Effector memory CD4-positive, alpha-beta T cell (primary cell): Measurements from ENCODE around the gene GIMAP4.
"Not testable (repeated sequence)": the region's sequence is repeated elsewhere in the genome, so short reads cannot be mapped to it uniquely, and the experiment has no call there.

Source experiments
- DNase-seq, 3 donors: peaks; one replicate each; pipeline ENCODE4 v3.0.0-alpha.2; 2020
- H3K27ac ChIP-seq: 2 replicates; pipeline ENCODE4 v1.7.0; 2013; ENCODE audit warnings: mild to moderate bottlenecking, low read length, moderate library complexity; ENCODE audit not compliant: insufficient read depth, poor library complexity, severe bottlenecking
- H3K27me3 ChIP-seq: replicated peaks from 2 replicates; pipeline ENCODE4 v1.7.0; 2013; ENCODE audit warnings: mild to moderate bottlenecking, low read length; ENCODE audit not compliant: insufficient read depth, control insufficient read depth, poor library complexity, severe bottlenecking
- H3K36me3 ChIP-seq: 2 replicates; pipeline ENCODE4 v1.7.0; 2013; ENCODE audit warnings: mild to moderate bottlenecking, low read length, moderate library complexity; ENCODE audit not compliant: control insufficient read depth, insufficient read depth
- H3K4me1 ChIP-seq: 2 replicates; pipeline ENCODE4 v1.7.0; 2013; ENCODE audit warnings: low read length, mild to moderate bottlenecking; ENCODE audit not compliant: control insufficient read depth, insufficient read depth, poor library complexity, severe bottlenecking
- H3K4me3 ChIP-seq: 2 replicates; pipeline ENCODE4 v1.7.0; 2013; ENCODE audit warnings: low read length, low read depth, mild to moderate bottlenecking; ENCODE audit not compliant: insufficient read depth, poor library complexity, severe bottlenecking
- H3K9me3 ChIP-seq: 2 replicates; pipeline ENCODE4 v1.7.0; 2013; ENCODE audit warnings: mild to moderate bottlenecking, low read length, moderate library complexity; ENCODE audit not compliant: control insufficient read depth
- total RNA-seq, 3 donors: gene quantifications; one replicate each; lab custom pipeline; 2026; lab: John Stamatoyannopoulos, UW

GIMAP4 gene
- 91.0 to 116 (median 116) reads per million in 3 donors for total RNA-seq

DNA sequence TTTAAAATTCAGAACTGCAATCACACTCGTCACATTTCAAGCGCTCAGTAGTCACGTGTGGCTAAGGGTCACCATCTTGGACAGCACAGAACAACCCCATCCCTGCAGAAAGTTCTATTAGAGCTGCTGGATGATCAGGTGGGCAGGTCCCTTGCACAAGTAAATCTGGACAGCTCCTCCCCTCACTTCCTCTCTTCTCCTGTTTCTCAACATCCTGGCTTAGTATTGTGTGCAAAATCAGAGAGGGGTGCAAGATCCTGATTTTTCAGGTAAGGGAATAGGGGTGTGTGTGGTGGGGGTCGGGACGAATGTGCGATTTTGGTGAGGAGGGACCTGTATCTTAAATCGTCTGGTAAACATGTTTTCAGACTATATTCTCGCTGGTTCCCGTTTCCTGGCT, at the start of gene GIMAP4:
Gene GIMAP4 (plus strand): TSS at position 222 of the 400 bp plus-strand sequence. CDS start 2,512 bp downstream, outside the sequence.
- H3K9me3 ChIP-seq: peaks cover 19% of the 10 kb centered on the region
- H3K27ac ChIP-seq: peak within 1 kb of the TSS; percentile 75
- peaks cover 27% of the 10 kb centered on the region for H3K36me3 ChIP-seq
- no peaks in the 10 kb centered on the region for H3K27me3 ChIP-seq
- H3K4me3 ChIP-seq: peak within 1 kb of the TSS; percentile 80
- no peak for DNase-seq
- H3K4me1 ChIP-seq: peaks cover 42% of the 10 kb centered on the region

DNA sequence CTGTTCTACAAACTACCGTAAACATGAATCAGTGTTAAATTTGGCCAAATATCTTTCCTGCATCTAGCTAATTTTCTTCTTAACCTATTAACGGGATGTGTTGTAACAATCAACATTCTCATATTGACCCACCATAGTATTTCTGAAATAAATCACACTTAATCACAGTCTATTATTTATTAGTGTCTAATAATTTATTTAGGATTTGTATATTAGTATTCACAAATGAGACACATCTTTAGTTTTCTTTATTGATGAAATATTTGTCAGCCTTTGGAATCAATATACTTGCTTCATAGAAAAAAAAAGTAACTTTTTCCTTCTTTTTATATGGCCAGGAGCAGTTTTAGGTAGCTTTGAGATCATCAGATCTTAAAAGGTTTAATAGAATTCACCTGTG, 47.9 kb upstream of the GIMAP4 start:
- peaks cover 3% of the 10 kb centered on the region for H3K4me1 ChIP-seq
- H3K27ac ChIP-seq: peak overlapping the region; percentile 85
- no peak for DNase-seq
- H3K27me3 ChIP-seq: no peaks in the 10 kb centered on the region
- peak overlapping the region; percentile 92 for H3K4me3 ChIP-seq
- peaks cover 29% of the 10 kb centered on the region for H3K36me3 ChIP-seq
- H3K9me3 ChIP-seq: no peaks in the 10 kb centered on the region

DNA sequence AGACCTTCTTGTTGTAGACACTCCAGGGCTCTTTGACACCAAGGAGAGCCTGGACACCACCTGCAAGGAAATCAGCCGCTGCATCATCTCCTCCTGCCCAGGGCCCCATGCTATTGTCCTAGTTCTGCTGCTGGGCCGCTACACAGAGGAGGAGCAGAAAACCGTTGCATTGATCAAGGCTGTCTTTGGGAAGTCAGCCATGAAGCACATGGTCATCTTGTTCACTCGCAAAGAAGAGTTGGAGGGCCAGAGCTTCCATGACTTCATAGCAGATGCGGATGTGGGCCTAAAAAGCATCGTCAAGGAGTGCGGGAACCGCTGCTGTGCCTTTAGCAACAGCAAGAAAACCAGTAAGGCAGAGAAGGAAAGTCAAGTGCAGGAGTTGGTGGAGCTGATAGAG, 47.0 kb upstream of the GIMAP4 start:
- peaks cover 29% of the 10 kb centered on the region for H3K36me3 ChIP-seq
- H3K27me3 ChIP-seq: no peaks in the 10 kb centered on the region
- H3K4me1 ChIP-seq: peaks cover 3% of the 10 kb centered on the region
- no peaks in the 10 kb centered on the region for H3K9me3 ChIP-seq
- peak overlapping the region; percentile 92 for H3K4me3 ChIP-seq
- DNase-seq: no peak
- peak overlapping the region; percentile 85 for H3K27ac ChIP-seq

DNA sequence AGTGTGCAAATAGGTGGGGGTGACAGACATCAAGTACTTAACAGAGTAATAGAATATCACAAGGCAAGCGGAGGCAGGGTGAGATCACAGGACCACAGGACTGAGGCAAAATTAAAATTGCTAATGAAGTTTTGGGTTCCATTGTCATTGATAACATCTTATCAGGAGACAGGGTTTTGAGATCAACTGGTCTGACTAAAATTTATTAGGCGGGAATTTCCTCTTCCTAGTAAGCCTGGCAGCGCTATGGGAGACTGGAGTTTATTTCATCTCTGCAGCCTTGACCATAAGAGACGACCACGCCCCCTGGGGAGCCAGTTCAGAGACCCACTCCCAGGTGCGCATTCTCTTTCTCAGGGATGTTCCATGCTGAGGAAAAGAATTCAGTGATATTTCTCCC, 44.3 kb upstream of the GIMAP4 start:
- Histone ChIP-seq H3K27ac (peak overlapping the region; percentile 6), H3K36me3 (peaks cover 26% of the 10 kb centered on the region)
- H3K9me3 ChIP-seq, DNase-seq, H3K27me3 ChIP-seq, H3K4me3 ChIP-seq, H3K4me1 ChIP-seq: not testable (repeated sequence)

DNA sequence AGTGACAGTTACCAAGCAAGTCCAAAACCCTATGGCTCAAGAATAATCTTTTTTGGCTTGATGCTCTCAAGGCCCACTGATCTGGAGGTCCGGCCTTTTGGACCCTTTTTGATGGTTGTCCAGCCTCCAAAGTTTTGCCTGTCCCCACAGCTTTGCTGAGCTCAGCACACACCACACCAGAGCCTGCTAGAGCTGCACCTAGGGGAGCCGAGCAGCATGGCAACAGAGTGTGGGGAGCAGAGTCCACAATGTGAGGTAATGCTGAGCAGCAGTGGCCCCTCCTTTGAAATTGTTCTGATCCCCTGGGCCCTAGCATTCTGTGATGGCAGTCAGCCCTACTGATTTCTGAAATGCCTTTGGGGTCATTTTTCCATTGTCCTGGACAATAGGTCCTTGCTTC, 43.2 kb upstream of the GIMAP4 start:
- Histone ChIP-seq H3K4me3 (no peak overlapping the region), H3K27ac (no peak overlapping the region), H3K36me3 (peaks cover 22% of the 10 kb centered on the region), H3K9me3 (no peaks in the 10 kb centered on the region), H3K4me1 (peaks cover 3% of the 10 kb centered on the region), H3K27me3 (no peaks in the 10 kb centered on the region)
- no peak for DNase-seq

DNA sequence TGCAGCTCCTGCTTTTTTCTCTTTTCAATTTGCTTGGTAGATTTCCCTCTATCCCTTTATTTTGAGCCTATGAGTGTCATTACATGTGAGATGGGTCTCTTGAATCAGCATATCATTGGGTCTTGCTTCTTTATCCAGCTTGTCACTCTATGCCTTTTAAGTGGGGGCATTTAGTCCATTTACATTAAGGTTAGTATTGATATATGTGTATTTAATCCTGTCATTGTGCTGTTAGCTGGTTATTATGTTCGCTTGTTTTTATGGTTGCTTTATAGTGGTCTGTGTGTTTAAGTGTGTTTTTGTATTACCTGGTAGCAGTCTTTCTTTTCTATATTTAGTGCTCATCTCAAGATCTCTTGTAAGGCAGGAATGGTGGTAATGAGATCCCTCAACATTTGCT, 35.5 kb upstream of the GIMAP4 start:
- Histone ChIP-seq H3K27me3 (no peaks in the 10 kb centered on the region), H3K4me3 (no peak overlapping the region), H3K4me1 (no peaks in the 10 kb centered on the region), H3K27ac (no peak overlapping the region), H3K36me3 (no peaks in the 10 kb centered on the region), H3K9me3 (peaks cover 10% of the 10 kb centered on the region)
- DNase-seq: no peak

DNA sequence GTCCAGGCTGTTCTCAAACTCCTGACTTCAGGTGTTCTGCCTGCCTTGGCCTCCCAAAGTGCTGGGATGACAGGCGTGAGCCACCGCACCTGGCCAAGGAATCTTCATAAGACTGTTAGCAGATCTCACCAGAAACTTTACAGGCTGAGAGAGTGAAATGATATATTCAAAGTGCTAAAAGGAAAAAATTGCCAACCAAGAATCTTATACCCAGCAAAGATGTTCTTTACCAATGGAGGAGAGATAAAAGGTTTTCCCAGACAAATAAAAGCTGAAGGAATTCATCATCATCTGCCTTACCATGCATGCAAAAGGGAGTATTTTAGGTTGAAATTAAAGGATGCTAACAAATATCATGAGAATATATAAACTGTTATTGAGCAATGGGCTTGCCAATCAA, 28.9 kb upstream of the GIMAP4 start:
- H3K27ac ChIP-seq: no peak overlapping the region
- H3K4me3 ChIP-seq: no peak overlapping the region
- H3K36me3 ChIP-seq: no peaks in the 10 kb centered on the region
- no peaks in the 10 kb centered on the region for H3K27me3 ChIP-seq
- H3K4me1 ChIP-seq: no peaks in the 10 kb centered on the region
- peaks cover 7% of the 10 kb centered on the region for H3K9me3 ChIP-seq
- DNase-seq: no peak

DNA sequence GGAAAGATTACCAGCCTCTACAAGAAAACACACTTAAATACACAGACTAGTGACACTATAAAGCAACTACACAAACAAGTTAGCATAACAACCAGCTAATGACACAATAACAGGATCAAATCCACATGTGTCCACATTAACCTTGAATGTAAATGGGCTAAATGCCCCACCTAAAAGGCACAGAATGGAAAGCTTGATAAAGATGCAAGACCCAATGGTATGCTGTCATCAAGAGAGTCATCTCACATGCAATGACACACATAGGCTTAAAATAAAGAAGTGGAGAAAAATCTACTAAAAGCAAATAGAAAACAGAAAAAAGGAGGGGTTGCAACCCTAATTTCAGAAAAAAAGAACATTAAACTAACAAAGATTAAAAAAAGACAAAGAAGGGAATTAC, 14.0 kb upstream of the GIMAP4 start:
- H3K4me3 ChIP-seq: no peak overlapping the region

DNA sequence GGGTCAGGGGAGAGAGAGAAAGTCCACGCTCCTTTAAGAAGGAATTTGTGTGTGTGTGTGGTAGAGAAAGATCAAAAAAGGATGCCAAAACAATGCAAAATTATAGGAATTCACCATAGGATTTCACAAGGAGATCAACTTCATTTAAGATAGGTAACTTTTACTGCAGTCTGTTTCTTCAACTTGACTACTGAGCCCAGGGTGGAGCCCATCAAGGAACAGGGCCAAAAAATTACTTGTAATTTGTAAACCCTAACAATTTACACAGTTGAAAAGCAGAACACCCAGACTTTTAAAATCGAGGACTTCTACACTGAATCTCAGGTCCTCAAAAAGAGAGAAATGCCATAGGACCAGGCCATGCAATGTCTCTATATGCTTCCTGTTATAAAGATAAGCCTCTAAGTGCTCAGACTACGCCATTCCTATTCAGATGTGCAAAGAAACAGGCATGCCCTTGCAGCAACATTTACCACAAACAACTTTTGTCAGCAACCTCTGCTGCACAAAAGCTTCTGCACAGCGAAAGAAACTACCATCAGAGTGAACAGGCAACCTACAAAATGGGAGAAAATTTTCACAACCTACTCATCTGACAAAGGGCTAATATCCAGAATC, 10.6 kb upstream of the GIMAP4 start:
- Histone ChIP-seq H3K4me1 (peaks cover 19% of the 10 kb centered on the region), H3K27ac (peak overlapping the region; percentile 47), H3K4me3 (no peak overlapping the region), H3K36me3 (peaks cover 4% of the 10 kb centered on the region), H3K27me3 (no peaks in the 10 kb centered on the region), H3K9me3 (peaks cover 6% of the 10 kb centered on the region)
- no peak for DNase-seq

More for the DNA sequence above, 14.0 kb upstream of the GIMAP4 start:
- DNase-seq: no peak
- H3K27me3 ChIP-seq: no peaks in the 10 kb centered on the region
- H3K36me3 ChIP-seq: no peaks in the 10 kb centered on the region
- peaks cover 5% of the 10 kb centered on the region for H3K9me3 ChIP-seq
- H3K27ac ChIP-seq: no peak overlapping the region
- peaks cover 28% of the 10 kb centered on the region for H3K4me1 ChIP-seq

DNA sequence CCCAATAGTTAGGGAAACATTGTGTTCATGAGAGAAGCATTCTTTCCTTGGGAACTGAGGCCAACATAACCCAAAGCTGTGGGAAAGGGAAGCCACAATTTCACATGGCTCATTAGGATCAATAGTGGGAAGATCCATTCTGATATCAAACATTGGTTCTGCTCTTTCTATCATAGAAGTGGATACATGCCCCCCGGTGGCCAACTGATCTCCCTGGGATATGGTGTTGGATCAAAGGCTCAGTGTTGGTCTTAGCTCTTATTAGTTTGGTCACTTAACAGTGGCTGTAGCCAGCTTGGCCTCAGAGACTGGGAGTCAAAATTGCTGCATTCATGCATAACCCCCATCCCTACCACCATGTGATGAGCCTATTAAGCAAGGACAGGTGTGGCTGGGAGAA, 6.7 kb upstream of the GIMAP4 start:
- Histone ChIP-seq H3K9me3 (peaks cover 6% of the 10 kb centered on the region), H3K27ac (no peak overlapping the region), H3K27me3 (no peaks in the 10 kb centered on the region), H3K36me3 (peaks cover 4% of the 10 kb centered on the region), H3K4me1 (peaks cover 39% of the 10 kb centered on the region), H3K4me3 (no peak overlapping the region)
- DNase-seq: no peak
